OCI-LY7 (cell line): ENCODE data around the gene PCDHGA6. TPM values are rescaled to one million over a fixed set of nuclear protein-coding genes. Genes with fewer than 3 reads are reported as not detected.

Experiments
- BruUV-seq: library from RNA; stranded (reverse); fragments of 400-500 nt; replicated peaks from 2 replicates; lab custom pipeline; 2021; lab: Mats Ljungman, UMichigan
- CTCF ChIA-PET: fragments of 300-600 bp; sonication (Branson Sonifier 250); formaldehyde crosslinking; loops from one replicate; lab custom pipeline; 2022; ENCODE audit warnings: antibody characterized with exemption; ENCODE audit not compliant: unreplicated experiment; lab: Charles Lee
- POLR2A ChIA-PET: fragments of 300-600 bp; sonication (Branson Sonifier 250); formaldehyde crosslinking; loops from one replicate; lab custom pipeline; 2022; ENCODE audit warnings: antibody characterized with exemption; lab: Charles Lee
- DNase-seq: peaks from one replicate; pipeline ENCODE4 v3.0.0-alpha.2; 2015; ENCODE audit warnings: low spot score
- H2AFZ ChIP-seq: fragments of 200-600 bp; sonication (generic), shearing (Covaris generic); 2 replicates; pipeline ENCODE4 v1.6.1; 2014; ENCODE audit warnings: mild to moderate bottlenecking, antibody characterized with exemption, low read length, moderate library complexity
- H3K27ac ChIP-seq: fragments of 200-600 bp; sonication (generic); 2 replicates; pipeline ENCODE4 v1.5.1; 2014; ENCODE audit warnings: mixed run types, low read depth, mild to moderate bottlenecking, moderate library complexity, low read length, inconsistent platforms; ENCODE audit not compliant: poor library complexity, severe bottlenecking
- H3K36me3 ChIP-seq: fragments of 200-600 bp; sonication (generic); 2 replicates; pipeline ENCODE4 v1.6.1; 2014; ENCODE audit warnings: mild to moderate bottlenecking, antibody characterized with exemption, low read length, moderate library complexity, mixed read lengths; ENCODE audit not compliant: insufficient read depth
- H3K4me1 ChIP-seq: fragments of 200-600 bp; sonication (generic); 2 replicates; pipeline ENCODE4 v1.5.1; 2014; ENCODE audit warnings: mild to moderate bottlenecking, low read length; ENCODE audit not compliant: insufficient read depth, poor library complexity, severe bottlenecking
- H3K4me2 ChIP-seq: fragments of 200-600 bp; sonication (generic); 2 replicates; pipeline ENCODE4 v1.6.1; 2014; ENCODE audit warnings: mild to moderate bottlenecking, low read length
- H3K4me3 ChIP-seq: fragments of 200-600 bp; sonication (generic); 2 replicates; pipeline ENCODE4 v1.5.1; 2014; ENCODE audit warnings: mild to moderate bottlenecking, low read depth, low read length; ENCODE audit not compliant: poor library complexity, severe bottlenecking
- H3K79me2 ChIP-seq: fragments of 200-600 bp; sonication (generic); 2 replicates; pipeline ENCODE4 v1.6.1; 2016; ENCODE audit warnings: low read depth, mild to moderate bottlenecking, low read length, moderate library complexity, mixed read lengths; ENCODE audit not compliant: insufficient read depth
- H3K9me2 ChIP-seq: fragments of 200-600 bp; sonication (generic); 2 replicates; pipeline ENCODE4 v1.6.1; 2016; ENCODE audit warnings: mild to moderate bottlenecking, low read length, mixed read lengths; ENCODE audit not compliant: insufficient read depth
- H3K9me3 ChIP-seq: fragments of 200-600 bp; sonication (generic); 2 replicates; pipeline ENCODE4 v1.6.1; 2014; ENCODE audit warnings: mild to moderate bottlenecking, mixed run types, low read length, mixed read lengths
- H4K20me1 ChIP-seq: fragments of 200-600 bp; sonication (generic); 2 replicates; pipeline ENCODE4 v1.6.1; 2014; ENCODE audit warnings: mild to moderate bottlenecking, antibody characterized with exemption, low read length, moderate library complexity, mixed read lengths; ENCODE audit not compliant: insufficient read depth
- CTCF ChIP-seq: fragments of 200-600 bp; sonication (generic); conservative IDR thresholded peaks from 2 replicates; pipeline ENCODE4 v1.5.1; 2014; ENCODE audit warnings: mild to moderate bottlenecking, antibody characterized with exemption, low read length, moderate library complexity, mixed read lengths
- EZH2phosphoT487 ChIP-seq: fragments of 200-600 bp; sonication (generic); IDR thresholded peaks from 2 replicates; pipeline ENCODE4 v1.6.1; 2018; ENCODE audit warnings: low read depth, borderline replicate concordance, mild to moderate bottlenecking, mixed run types, antibody characterized with exemption, low read length, moderate library complexity, mixed read lengths
- intact Hi-C: fragments of 100-400 bp; cut with micrococcal nuclease; formaldehyde crosslinking; loops from one replicate; pipeline ENCODE4 v1.10.0; 2022; ENCODE audit not compliant: unreplicated experiment
- total RNA-seq, 2 experiments: library from RNA; depleted of rRNA in 1 of 2; stranded (reverse); fragments of >200 nt in 1 of 2; shearing (Covaris generic) in 1 of 2; gene quantifications; 2 replicates each; pipeline ENCODE4 v1.2.3, GENCODE V29; 2014 to 2022

The PCDHGA6 gene
- total RNA-seq, 2 experiments from 2014 or later, result 5.5 to 6.3 TPM

GRCh38 chr5:141343242-141343952 lies 30.3 kb upstream of the PCDHGA6 start, which contains the start of gene PCDHGA3:
TSS of gene PCDHGA3 (plus strand) at chr5:141343829. CDS start at chr5:141344034, 205 bp downstream.
- Histone ChIP-seq H3K4me3 (no peak within 1 kb of the TSS), H3K4me2 (no peak within 1 kb of the TSS)

GRCh38 chr5:141343953-141344463 lies 29.7 kb upstream of the PCDHGA6 start:
- Histone ChIP-seq H3K79me2 (no peaks in the 10 kb centered on the region), H3K9me3 (no peaks in the 10 kb centered on the region), H3K4me1 (no peaks in the 10 kb centered on the region), H3K36me3 (no peaks in the 10 kb centered on the region), H4K20me1 (no peaks in the 10 kb centered on the region), H2AFZ (no peak overlapping the region), H3K4me3 (no peak overlapping the region), H3K27ac (no peak overlapping the region), H3K4me2 (no peak overlapping the region), H3K9me2 (no peaks in the 10 kb centered on the region)
- no TSS peak for BruUV-seq
- TF ChIP-seq CTCF, result no peak; the same call in 1 of the 2 replicates
- ChIA-PET POLR2A (no interaction called here), CTCF (no interaction called here)
- intact Hi-C loops, result no loop called here
- DNase-seq, result no peak

More at GRCh38 chr5:141343242-141343952, 30.3 kb upstream of the PCDHGA6 start, which contains the start of gene PCDHGA3:
- no peaks in the 10 kb centered on the region for H3K9me3 ChIP-seq
- intact Hi-C loops, result no loop called here
- no TSS peak for BruUV-seq
- H4K20me1 ChIP-seq, result no peaks in the 10 kb centered on the region
- DNase-seq, result peak; percentile 17
- ChIA-PET POLR2A (interaction anchor here (0.7 to 1.4 kb wide), 2 partner anchors 32 to 37 kb away, joined by 3 read pairs; no protein-coding TSS in a partner anchor), CTCF (interaction anchor here (1.3 kb wide), 1 partner anchor 23 kb away, joined by 3 read pairs; the partner anchor contains the start of gene TAF7)
- no peaks in the 10 kb centered on the region for H3K4me1 ChIP-seq
- H2AFZ ChIP-seq, result no peak within 1 kb of the TSS
- H3K27ac ChIP-seq, result no peak within 1 kb of the TSS
- peak; percentile 62 for TF ChIP-seq CTCF
- TF ChIP-seq EZH2phosphoT487, result no peak
- H3K79me2 ChIP-seq, result no peaks in the 10 kb centered on the region
- no peaks in the 10 kb centered on the region for H3K9me2 ChIP-seq
- H3K36me3 ChIP-seq, result no peaks in the 10 kb centered on the region

GRCh38 chr5:141345327-141345726 lies 28.4 kb upstream of the PCDHGA6 start:
- BruUV-seq, result no TSS peak
- CTCF ChIA-PET, result no interaction called here

More at GRCh38 chr5:141345327-141345726, 28.4 kb upstream of the PCDHGA6 start:
- peak; percentile 53 for TF ChIP-seq CTCF
- TF ChIP-seq EZH2phosphoT487, result no peak
- DNase-seq, result no peak
- H3K4me3 ChIP-seq, result no peak overlapping the region
- H4K20me1 ChIP-seq, result no peaks in the 10 kb centered on the region
- no peaks in the 10 kb centered on the region for H3K79me2 ChIP-seq
- H3K4me1 ChIP-seq, result no peaks in the 10 kb centered on the region
- H2AFZ ChIP-seq, result no peak overlapping the region
- H3K9me3 ChIP-seq, result no peaks in the 10 kb centered on the region
- intact Hi-C loops, result no loop called here
- H3K36me3 ChIP-seq, result no peaks in the 10 kb centered on the region
- POLR2A ChIA-PET, result no interaction called here
- H3K27ac ChIP-seq, result no peak overlapping the region
- H3K4me2 ChIP-seq, result no peak overlapping the region
- H3K9me2 ChIP-seq, result no peaks in the 10 kb centered on the region
